K562 (cell line): ENCODE measurements around the gene SNX9. TPM values are rescaled to one million over a fixed set of nuclear protein-coding genes. Genes with fewer than 3 reads are reported as not detected.

ENCODE experiments used
- CHD1 ChIP-seq: fragments of 200-600 bp; sonication (generic); IDR thresholded peaks from one replicate; pipeline ENCODE4 v1.6.1; 2012; ENCODE audit warnings: mild to moderate bottlenecking, moderate library complexity, low read length, inconsistent platforms
- ETS1 ChIP-seq: conservative IDR thresholded peaks from 2 replicates; pipeline ENCODE4 v1.6.1; 2011; ENCODE audit warnings: low read depth, mild to moderate bottlenecking, low read length; ENCODE audit not compliant: control insufficient read depth
- ILK ChIP-seq: fragments of 450-650 bp; IDR thresholded peaks from 2 replicates; pipeline ENCODE4 v1.6.1; 2016; ENCODE audit warnings: missing genetic modification characterization, low read depth, mild to moderate bottlenecking, missing compliant biosample characterization, moderate library complexity, borderline replicate concordance
- MIER1 ChIP-seq: fragments of 450-650 bp; IDR thresholded peaks from 2 replicates; pipeline ENCODE4 v1.6.1; 2016; ENCODE audit warnings: antibody characterized with exemption, mild to moderate bottlenecking, low read depth
- NBN ChIP-seq: fragments of 450-650 bp; IDR thresholded peaks from 2 replicates; pipeline ENCODE4 v1.6.1; 2016; ENCODE audit warnings: low read depth, mild to moderate bottlenecking
- POLR2H ChIP-seq: IDR thresholded peaks from 2 replicates; pipeline ENCODE4 v1.6.1; 2016; ENCODE audit warnings: missing genetic modification characterization, low read depth, mild to moderate bottlenecking, control low read depth, missing compliant biosample characterization, moderate library complexity
- POLR3A ChIP-seq: IDR thresholded peaks from 2 replicates; pipeline ENCODE4 v1.6.1; 2011; ENCODE audit warnings: borderline replicate concordance, mild to moderate bottlenecking, moderate library complexity; ENCODE audit not compliant: insufficient read length, insufficient read depth; ENCODE audit errors: extremely low read depth
- PRDM10 ChIP-seq: fragments of 450-650 bp; IDR thresholded peaks from 2 replicates; pipeline ENCODE4 v1.6.1; 2018; ENCODE audit not compliant: partially characterized antibody
- TRIM24 ChIP-seq, 2 experiments: fragments of 450-650 bp; IDR thresholded peaks; 2 replicates each; pipeline ENCODE4 v1.6.1; 2016
- TSHZ1 ChIP-seq: fragments of 250-450 bp; sonication (Bioruptor Pico); IDR thresholded peaks from 2 replicates; pipeline ENCODE4 v1.4.0; 2020; ENCODE audit warnings: mild to moderate bottlenecking, moderate library complexity
- ZNF140 ChIP-seq: fragments of 250-450 bp; sonication (Bioruptor Pico); IDR thresholded peaks from 2 replicates; pipeline ENCODE4 v1.8.0; 2021; ENCODE audit warnings: moderate library complexity, mild to moderate bottlenecking, inconsistent platforms
- ZNF695 ChIP-seq: fragments of 450-650 bp; formaldehyde crosslinking; IDR thresholded peaks from 2 replicates; pipeline ENCODE4 v1.4.0; 2020; ENCODE audit warnings: mild to moderate bottlenecking, moderate library complexity
- polyA plus RNA-seq, 8 experiments: library from polyadenylated mRNA; depleted of rRNA in 4 of 8; stranded (reverse) in 5 of 8; unstranded in 3 of 8; fragments of >200 nt; fragmentation: Nextera tagmentation in 2 of 8; fragmentation: Illumina TruSeq in 1 of 8; extraction: Ambion mirVana in 2 of 8; extraction: Trizol in 1 of 8; gene quantifications; 2 replicates each; pipeline versions ENCODE4 v1.2.1 to v1.2.3, GENCODE V29; 2011 to 2014; ENCODE audit warnings: inconsistent platforms in 1 of 8, missing spikeins in 1 of 8
- total RNA-seq, 7 experiments: library from RNA; depleted of rRNA in 6 of 7; stranded (reverse); fragments of >200 nt in 6 of 7; fragmentation: Illumina TruSeq in 2 of 7; extraction: Trizol in 2 of 7; gene quantifications; 2 replicates each; pipeline versions ENCODE4 v1.2.1 to v1.2.3, GENCODE V29; 2011 to 2021; ENCODE audit warnings: low replicate concordance in 1 of 7
- TF ChIP-seq, protein P1 (sequence below): sonication (generic); formaldehyde crosslinking; IDR thresholded peaks from 2 replicates; pipeline ENCODE4 v1.8.1; 2023; ENCODE audit warnings: mild to moderate bottlenecking, missing genetic modification reagents
- TF ChIP-seq, protein P2 (sequence below): sonication (generic); formaldehyde crosslinking; IDR thresholded peaks from 2 replicates; pipeline ENCODE4 v1.8.1; 2023; ENCODE audit warnings: mild to moderate bottlenecking, missing genetic modification reagents

SNX9 gene
- total and polyA plus RNA-seq, 9 of the 15 experiments (the other 6 are each of a cell fraction or from before 2014, with no cell fraction given): 6.0 to 81.7 (median 57.1) TPM

DNA sequence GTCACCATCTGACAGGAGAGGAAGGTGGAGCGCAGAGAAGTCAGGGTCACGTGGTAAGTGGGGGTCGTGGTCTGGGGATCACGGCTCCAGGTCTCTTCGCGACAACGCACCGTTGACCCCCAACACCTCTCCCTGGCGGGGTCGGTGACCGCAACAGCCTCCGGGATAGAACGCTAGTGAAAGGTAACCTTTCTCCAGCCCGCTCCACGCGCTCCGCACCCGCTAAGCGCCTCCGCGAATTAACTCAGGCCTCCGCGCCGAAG lies 158.0 kb downstream of the SNX9 start (continued):
- no peak for TF ChIP-seq PRDM10
- 0 out of 4 replicates have a peak, but pooled peaks of 1 of the 2 experiments have one; percentile 35 for TF ChIP-seq TRIM24 (IDR thresholded peaks at IDR 0.05)
- no peak for TF ChIP-seq ILK
- TF ChIP-seq ZNF140 (CRISPR knock-in tag): no peak
- no peak for TF ChIP-seq ETS1
- TF ChIP-seq, protein P1, sequence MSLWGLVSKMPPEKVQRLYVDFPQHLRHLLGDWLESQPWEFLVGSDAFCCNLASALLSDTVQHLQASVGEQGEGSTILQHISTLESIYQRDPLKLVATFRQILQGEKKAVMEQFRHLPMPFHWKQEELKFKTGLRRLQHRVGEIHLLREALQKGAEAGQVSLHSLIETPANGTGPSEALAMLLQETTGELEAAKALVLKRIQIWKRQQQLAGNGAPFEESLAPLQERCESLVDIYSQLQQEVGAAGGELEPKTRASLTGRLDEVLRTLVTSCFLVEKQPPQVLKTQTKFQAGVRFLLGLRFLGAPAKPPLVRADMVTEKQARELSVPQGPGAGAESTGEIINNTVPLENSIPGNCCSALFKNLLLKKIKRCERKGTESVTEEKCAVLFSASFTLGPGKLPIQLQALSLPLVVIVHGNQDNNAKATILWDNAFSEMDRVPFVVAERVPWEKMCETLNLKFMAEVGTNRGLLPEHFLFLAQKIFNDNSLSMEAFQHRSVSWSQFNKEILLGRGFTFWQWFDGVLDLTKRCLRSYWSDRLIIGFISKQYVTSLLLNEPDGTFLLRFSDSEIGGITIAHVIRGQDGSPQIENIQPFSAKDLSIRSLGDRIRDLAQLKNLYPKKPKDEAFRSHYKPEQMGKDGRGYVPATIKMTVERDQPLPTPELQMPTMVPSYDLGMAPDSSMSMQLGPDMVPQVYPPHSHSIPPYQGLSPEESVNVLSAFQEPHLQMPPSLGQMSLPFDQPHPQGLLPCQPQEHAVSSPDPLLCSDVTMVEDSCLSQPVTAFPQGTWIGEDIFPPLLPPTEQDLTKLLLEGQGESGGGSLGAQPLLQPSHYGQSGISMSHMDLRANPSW: no peak
- no peak for TF ChIP-seq MIER1
- TF ChIP-seq ZNF695 (CRISPR knock-in tag): no peak
- no peak for TF ChIP-seq TSHZ1 (CRISPR knock-in tag)
- TF ChIP-seq, protein P2, sequence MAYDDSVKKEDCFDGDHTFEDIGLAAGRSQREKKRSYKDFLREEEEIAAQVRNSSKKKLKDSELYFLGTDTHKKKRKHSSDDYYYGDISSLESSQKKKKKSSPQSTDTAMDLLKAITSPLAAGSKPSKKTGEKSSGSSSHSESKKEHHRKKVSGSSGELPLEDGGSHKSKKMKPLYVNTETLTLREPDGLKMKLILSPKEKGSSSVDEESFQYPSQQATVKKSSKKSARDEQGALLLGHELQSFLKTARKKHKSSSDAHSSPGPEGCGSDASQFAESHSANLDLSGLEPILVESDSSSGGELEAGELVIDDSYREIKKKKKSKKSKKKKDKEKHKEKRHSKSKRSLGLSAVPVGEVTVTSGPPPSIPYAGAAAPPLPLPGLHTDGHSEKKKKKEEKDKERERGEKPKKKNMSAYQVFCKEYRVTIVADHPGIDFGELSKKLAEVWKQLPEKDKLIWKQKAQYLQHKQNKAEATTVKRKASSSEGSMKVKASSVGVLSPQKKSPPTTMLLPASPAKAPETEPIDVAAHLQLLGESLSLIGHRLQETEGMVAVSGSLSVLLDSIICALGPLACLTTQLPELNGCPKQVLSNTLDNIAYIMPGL (CRISPR knock-in tag): no peak
- TF ChIP-seq NBN: no peak
- no peak for TF ChIP-seq POLR2H
- no peak for TF ChIP-seq CHD1
- TF ChIP-seq POLR3A: no peak
